ENCODE data around the gene ROBO1. TPM values are rescaled to one million over a fixed set of nuclear protein-coding genes. Genes with fewer than 3 reads are reported as not detected.
A peak's percentile ranks its signal among the peaks of the same experiment; 100 is the strongest.

Gene ROBO1
- total and polyA plus RNA-seq, 2 experiments from 2014 or later = 29.3 to 171 TPM

DNA sequence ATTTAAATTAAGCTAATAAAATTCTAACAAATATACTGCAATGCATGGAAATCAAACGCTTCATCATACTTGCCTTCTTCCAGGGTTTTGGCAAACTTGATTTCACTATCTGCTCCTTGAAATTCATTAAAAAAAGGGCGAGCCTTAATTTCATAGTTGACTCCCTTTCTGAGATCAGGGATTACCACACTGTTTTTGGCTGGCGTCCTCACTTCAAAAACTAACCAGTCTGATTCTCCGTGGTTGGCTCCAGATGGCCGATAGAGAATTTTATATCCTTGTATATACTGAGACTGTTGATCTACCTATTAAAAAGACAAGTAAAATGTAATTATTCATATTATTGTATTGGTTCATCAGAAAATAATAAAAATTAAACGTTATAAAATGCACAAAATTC, 1106.8 kb downstream of the ROBO1 start:
- no peaks in the 10 kb centered on the region for H3K27me3 ChIP-seq
- no peaks in the 10 kb centered on the region for H3K4me1 ChIP-seq (ENCODE audit: low read depth)
- H3K36me3 ChIP-seq = peaks cover 9% of the 10 kb centered on the region
- no peaks in the 10 kb centered on the region for H3K9me3 ChIP-seq (ENCODE audit: low read depth)
- TF ChIP-seq, protein P1, sequence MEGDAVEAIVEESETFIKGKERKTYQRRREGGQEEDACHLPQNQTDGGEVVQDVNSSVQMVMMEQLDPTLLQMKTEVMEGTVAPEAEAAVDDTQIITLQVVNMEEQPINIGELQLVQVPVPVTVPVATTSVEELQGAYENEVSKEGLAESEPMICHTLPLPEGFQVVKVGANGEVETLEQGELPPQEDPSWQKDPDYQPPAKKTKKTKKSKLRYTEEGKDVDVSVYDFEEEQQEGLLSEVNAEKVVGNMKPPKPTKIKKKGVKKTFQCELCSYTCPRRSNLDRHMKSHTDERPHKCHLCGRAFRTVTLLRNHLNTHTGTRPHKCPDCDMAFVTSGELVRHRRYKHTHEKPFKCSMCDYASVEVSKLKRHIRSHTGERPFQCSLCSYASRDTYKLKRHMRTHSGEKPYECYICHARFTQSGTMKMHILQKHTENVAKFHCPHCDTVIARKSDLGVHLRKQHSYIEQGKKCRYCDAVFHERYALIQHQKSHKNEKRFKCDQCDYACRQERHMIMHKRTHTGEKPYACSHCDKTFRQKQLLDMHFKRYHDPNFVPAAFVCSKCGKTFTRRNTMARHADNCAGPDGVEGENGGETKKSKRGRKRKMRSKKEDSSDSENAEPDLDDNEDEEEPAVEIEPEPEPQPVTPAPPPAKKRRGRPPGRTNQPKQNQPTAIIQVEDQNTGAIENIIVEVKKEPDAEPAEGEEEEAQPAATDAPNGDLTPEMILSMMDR (IDR thresholded peaks at IDR 0.05; ENCODE audit: low read depth, low read length) = no peak
- no peak overlapping the region for H3K27ac ChIP-seq
- peak in 1 of 2 donors; percentile 62 for DNase-seq (ENCODE audit: low read depth in 1 of 2, low spot score in 1 of 2)
- H3K4me3 ChIP-seq = no peak overlapping the region

DNA sequence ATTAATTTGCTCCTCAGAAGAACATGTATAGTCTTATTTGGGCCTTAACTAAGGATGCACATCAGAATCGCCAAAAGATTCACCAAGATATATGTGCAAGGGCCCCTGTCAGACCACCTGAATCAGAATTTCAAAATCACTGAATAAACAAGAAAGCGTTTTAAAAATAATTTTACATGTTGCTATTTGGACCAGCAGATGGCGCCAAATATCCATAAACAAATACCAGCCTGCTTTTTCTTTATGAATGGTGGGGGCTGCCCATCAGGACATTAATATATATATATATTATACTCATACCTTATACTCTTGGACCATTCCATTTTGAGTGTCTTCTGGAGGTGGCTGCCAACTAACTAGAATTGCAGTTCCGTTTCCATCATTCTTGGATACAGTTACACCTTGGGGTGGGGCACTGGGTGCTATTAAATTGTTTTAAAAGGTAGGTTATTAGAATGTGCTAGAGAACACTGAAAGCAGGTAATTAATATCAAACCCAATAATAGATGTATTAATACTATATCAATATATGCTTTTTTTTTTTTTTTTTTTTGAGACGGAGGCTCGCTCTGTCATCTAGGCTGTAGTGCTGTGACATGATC, 1108.3 kb downstream of the ROBO1 start:
- Histone ChIP-seq H3K9me3 (ENCODE audit: low read depth) (no peaks in the 10 kb centered on the region), H3K4me3 (no peak overlapping the region), H3K27me3 (no peaks in the 10 kb centered on the region), H3K36me3 (peaks cover 14% of the 10 kb centered on the region), H3K27ac (no peak overlapping the region), H3K4me1 (ENCODE audit: low read depth) (no peaks in the 10 kb centered on the region)
- TF ChIP-seq, protein P1 (IDR thresholded peaks at IDR 0.05; ENCODE audit: low read depth, low read length) = peak; percentile 49
- peak; percentile 57 to 68 for DNase-seq (ENCODE audit: low read depth in 1 of 2, low spot score in 1 of 2)

DNA sequence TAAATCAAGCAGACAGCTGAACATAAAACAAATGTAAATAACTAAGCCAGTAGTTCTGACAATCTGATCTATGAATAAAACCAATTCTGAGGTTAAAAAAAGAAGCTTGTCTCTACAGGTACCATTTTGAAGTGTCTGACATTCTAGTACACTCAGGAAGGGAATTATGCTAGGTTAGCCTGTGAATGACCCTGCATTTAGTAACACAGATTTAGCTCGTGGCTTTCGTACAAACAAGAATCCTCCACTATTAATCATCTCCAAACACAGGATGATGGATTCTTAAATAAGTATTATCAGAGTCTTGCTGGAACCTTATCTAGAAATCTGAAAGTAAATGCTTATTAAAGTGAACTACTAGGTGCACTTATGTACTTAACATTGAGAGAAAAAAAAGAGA, 1120.1 kb downstream of the ROBO1 start:
- Histone ChIP-seq H3K27ac (peak overlapping the region; percentile 25), H3K4me3 (no peak overlapping the region), H3K36me3 (peaks cover 8% of the 10 kb centered on the region), H3K27me3 (no peaks in the 10 kb centered on the region), H3K4me1 (ENCODE audit: low read depth) (peaks cover 15% of the 10 kb centered on the region), H3K9me3 (ENCODE audit: low read depth) (no peaks in the 10 kb centered on the region)
- peak in 1 of 2 donors; percentile 12 for DNase-seq (ENCODE audit: low read depth in 1 of 2, low spot score in 1 of 2)
- TF ChIP-seq, protein P1 (IDR thresholded peaks at IDR 0.05; ENCODE audit: low read depth, low read length) = no peak

DNA sequence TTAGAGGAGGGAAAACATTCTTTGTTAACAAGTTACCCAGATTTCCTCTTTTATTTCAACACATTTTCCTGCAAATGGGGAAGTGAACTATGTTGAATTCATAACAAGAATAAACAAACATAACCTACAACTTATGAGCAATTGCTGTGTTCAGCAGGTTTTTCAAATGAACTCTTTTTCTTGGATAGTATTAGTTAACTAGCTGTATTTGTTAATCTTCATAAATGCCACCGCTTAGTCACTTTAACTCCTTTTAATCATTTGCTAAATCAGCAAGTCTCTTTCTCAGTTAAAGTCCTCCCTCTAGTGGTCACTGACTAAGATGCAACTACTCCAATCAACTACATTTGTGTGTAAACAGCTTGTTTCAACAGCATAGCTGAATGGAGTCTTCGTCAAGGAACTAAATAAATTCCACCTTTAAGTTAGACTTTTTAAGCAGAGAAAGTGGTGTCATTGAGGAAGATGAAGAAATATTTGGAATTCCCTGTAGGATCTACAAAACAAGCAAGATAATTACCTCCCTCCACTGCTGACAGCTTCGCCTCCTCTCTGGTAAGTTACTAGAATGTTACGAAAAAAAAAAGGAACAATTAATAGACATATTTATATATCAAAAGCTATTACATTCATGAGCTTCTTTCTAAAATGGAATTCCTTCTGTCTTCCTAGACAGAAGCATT, 1122.0 kb downstream of the ROBO1 start:
- Histone ChIP-seq H3K27me3 (no peaks in the 10 kb centered on the region), H3K36me3 (no peaks in the 10 kb centered on the region), H3K27ac (no peak overlapping the region), H3K4me1 (ENCODE audit: low read depth) (peaks cover 26% of the 10 kb centered on the region), H3K9me3 (ENCODE audit: low read depth) (no peaks in the 10 kb centered on the region), H3K4me3 (no peak overlapping the region)
- TF ChIP-seq, protein P1 (IDR thresholded peaks at IDR 0.05; ENCODE audit: low read depth, low read length) = peak; percentile 76
- peak; percentile 73 to 87 for DNase-seq (ENCODE audit: low read depth in 1 of 2, low spot score in 1 of 2)

DNA sequence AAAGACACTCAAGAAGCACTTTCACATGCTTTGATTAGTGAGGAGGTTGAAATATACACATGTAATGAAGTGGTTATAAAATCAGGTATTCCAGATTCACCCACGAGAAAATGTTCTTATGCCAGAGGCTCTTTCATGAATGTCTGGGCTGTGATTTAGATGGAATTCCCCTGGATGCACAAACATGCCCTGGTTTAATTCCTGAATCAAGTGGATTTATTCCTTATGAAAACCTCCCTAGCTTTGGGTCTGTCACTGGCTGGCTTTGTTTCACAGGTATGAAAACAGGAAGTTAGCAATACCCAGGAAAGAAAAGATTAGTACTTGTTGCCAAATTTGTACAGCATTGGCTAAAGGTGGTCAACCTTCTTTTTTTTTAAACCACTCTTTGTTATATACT, 1123.0 kb downstream of the ROBO1 start:
- Histone ChIP-seq H3K36me3 (no peaks in the 10 kb centered on the region), H3K27me3 (no peaks in the 10 kb centered on the region), H3K4me3 (no peak overlapping the region), H3K9me3 (ENCODE audit: low read depth) (no peaks in the 10 kb centered on the region), H3K27ac (no peak overlapping the region), H3K4me1 (ENCODE audit: low read depth) (peaks cover 26% of the 10 kb centered on the region)
- DNase-seq (ENCODE audit: low read depth in 1 of 2, low spot score in 1 of 2) = no peak
- TF ChIP-seq, protein P1 (IDR thresholded peaks at IDR 0.05; ENCODE audit: low read depth, low read length) = no peak

Data from cardiac muscle cell (in vitro differentiated cells and primary cell).